Measurements from ENCODE around the gene TMEM129.

GRCh38 chr4:1725521-1725920 lies 4.4 kb upstream of the TMEM129 start:
- TF ChIP-seq, protein P1, sequence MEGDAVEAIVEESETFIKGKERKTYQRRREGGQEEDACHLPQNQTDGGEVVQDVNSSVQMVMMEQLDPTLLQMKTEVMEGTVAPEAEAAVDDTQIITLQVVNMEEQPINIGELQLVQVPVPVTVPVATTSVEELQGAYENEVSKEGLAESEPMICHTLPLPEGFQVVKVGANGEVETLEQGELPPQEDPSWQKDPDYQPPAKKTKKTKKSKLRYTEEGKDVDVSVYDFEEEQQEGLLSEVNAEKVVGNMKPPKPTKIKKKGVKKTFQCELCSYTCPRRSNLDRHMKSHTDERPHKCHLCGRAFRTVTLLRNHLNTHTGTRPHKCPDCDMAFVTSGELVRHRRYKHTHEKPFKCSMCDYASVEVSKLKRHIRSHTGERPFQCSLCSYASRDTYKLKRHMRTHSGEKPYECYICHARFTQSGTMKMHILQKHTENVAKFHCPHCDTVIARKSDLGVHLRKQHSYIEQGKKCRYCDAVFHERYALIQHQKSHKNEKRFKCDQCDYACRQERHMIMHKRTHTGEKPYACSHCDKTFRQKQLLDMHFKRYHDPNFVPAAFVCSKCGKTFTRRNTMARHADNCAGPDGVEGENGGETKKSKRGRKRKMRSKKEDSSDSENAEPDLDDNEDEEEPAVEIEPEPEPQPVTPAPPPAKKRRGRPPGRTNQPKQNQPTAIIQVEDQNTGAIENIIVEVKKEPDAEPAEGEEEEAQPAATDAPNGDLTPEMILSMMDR (conservative IDR thresholded peaks at IDR 0.05; ENCODE audit: low read depth in 2 of 2): no peak
- no peak for TF ChIP-seq EZH2 (IDR thresholded peaks at IDR 0.05; ENCODE audit: low read depth, unreplicated experiment)
- no peak for TF ChIP-seq POLR2AphosphoS5 (IDR thresholded peaks at IDR 0.05; ENCODE audit: low read depth)
- TF ChIP-seq REST (IDR thresholded peaks at IDR 0.05; ENCODE audit: unreplicated experiment): no peak
- no peak for TF ChIP-seq JUNB (IDR thresholded peaks at IDR 0.05; ENCODE audit: unreplicated experiment)
- no peak for TF ChIP-seq CREB1 (CRISPR knock-in tag; IDR thresholded peaks at IDR 0.05; ENCODE audit: low read depth)
- no peak for TF ChIP-seq NANOG (IDR thresholded peaks at IDR 0.05; ENCODE audit: borderline replicate concordance)
- no peak for TF ChIP-seq EZH2phosphoT487 (IDR thresholded peaks at IDR 0.05; ENCODE audit: unreplicated experiment)
- TF ChIP-seq, protein P2, sequence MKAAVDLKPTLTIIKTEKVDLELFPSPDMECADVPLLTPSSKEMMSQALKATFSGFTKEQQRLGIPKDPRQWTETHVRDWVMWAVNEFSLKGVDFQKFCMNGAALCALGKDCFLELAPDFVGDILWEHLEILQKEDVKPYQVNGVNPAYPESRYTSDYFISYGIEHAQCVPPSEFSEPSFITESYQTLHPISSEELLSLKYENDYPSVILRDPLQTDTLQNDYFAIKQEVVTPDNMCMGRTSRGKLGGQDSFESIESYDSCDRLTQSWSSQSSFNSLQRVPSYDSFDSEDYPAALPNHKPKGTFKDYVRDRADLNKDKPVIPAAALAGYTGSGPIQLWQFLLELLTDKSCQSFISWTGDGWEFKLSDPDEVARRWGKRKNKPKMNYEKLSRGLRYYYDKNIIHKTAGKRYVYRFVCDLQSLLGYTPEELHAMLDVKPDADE (IDR thresholded peaks at IDR 0.05): no peak
- TF ChIP-seq ZNF462 (CRISPR knock-in tag; IDR thresholded peaks at IDR 0.05): no peak
- no peak for TF ChIP-seq ZNF331 (CRISPR knock-in tag; IDR thresholded peaks at IDR 0.05; ENCODE audit: low read depth)
- TF ChIP-seq ZNF114 (CRISPR knock-in tag; IDR thresholded peaks at IDR 0.05): no peak
- TF ChIP-seq STAT1 (IDR thresholded peaks at IDR 0.05; ENCODE audit: unreplicated experiment): no peak

Measured in GM23338 (cell line).